Loucy (cell line): ENCODE results near the gene EEPD1.

Experiments
- CTCF ChIP-seq: fragments of 200-600 bp; sonication (generic); conservative IDR thresholded peaks from 2 replicates; pipeline ENCODE4 v1.5.1; 2014; ENCODE audit warnings: mild to moderate bottlenecking, antibody characterized with exemption, low read length
- EZH2phosphoT487 ChIP-seq: fragments of 200-600 bp; IDR thresholded peaks from 2 replicates; pipeline ENCODE4 v1.6.1; 2018; ENCODE audit warnings: antibody characterized with exemption, mild to moderate bottlenecking, moderate library complexity, borderline replicate concordance

- TF ChIP-seq CTCF (no peak), EZH2phosphoT487 (no peak)
Measured at GRCh38 chr7:36312064-36312914, 159.2 kb downstream of the EEPD1 start.
